Loucy (cell line): Measurements from ENCODE around the gene COL11A2.

ENCODE experiments used
- H2AFZ ChIP-seq: fragments of 200-600 bp; sonication (generic); 2 replicates; pipeline ENCODE4 v1.6.0; 2016; ENCODE audit warnings: antibody characterized with exemption, mild to moderate bottlenecking, low read length, moderate library complexity
- H3F3A ChIP-seq: fragments of 200-600 bp; 2 replicates; pipeline ENCODE4 v1.6.0; 2016; ENCODE audit warnings: antibody characterized with exemption, low read depth, mild to moderate bottlenecking
- H3K27me3 ChIP-seq: fragments of 200-600 bp; sonication (generic); 2 replicates; pipeline ENCODE4 v1.6.1; 2014; ENCODE audit warnings: low read length, mild to moderate bottlenecking; ENCODE audit not compliant: insufficient read depth, poor library complexity, severe bottlenecking
- H3K36me3 ChIP-seq: fragments of 200-600 bp; sonication (generic); 2 replicates; pipeline ENCODE4 v1.6.1; 2016; ENCODE audit warnings: low read length; ENCODE audit not compliant: insufficient read depth
- H3K4me1 ChIP-seq: fragments of 200-600 bp; sonication (generic); 2 replicates; pipeline ENCODE4 v1.5.1; 2014; ENCODE audit warnings: low read length, mild to moderate bottlenecking; ENCODE audit not compliant: insufficient read depth, poor library complexity, severe bottlenecking
- H3K4me2 ChIP-seq: fragments of 200-600 bp; sonication (generic); 2 replicates; pipeline ENCODE4 v1.6.0; 2014; ENCODE audit warnings: antibody characterized with exemption, low read length, low read depth, mild to moderate bottlenecking; ENCODE audit not compliant: poor library complexity, severe bottlenecking
- H3K4me3 ChIP-seq: fragments of 200-600 bp; sonication (generic); 2 replicates; pipeline ENCODE4 v1.5.1; 2014; ENCODE audit warnings: low read length, mild to moderate bottlenecking, mixed read lengths; ENCODE audit not compliant: poor library complexity, severe bottlenecking
- H3K79me2 ChIP-seq: fragments of 200-600 bp; sonication (generic); 2 replicates; pipeline ENCODE4 v1.6.1; 2014; ENCODE audit warnings: low read length; ENCODE audit not compliant: insufficient read depth
- H3K9ac ChIP-seq: fragments of 200-600 bp; sonication (generic); 2 replicates; pipeline ENCODE4 v1.6.0; 2014; ENCODE audit warnings: mild to moderate bottlenecking, low read depth, low read length, moderate library complexity; ENCODE audit not compliant: poor library complexity, severe bottlenecking
- H3K9me2 ChIP-seq: fragments of 200-600 bp; sonication (generic); replicated peaks from 2 replicates; pipeline ENCODE4 v1.6.1; 2016; ENCODE audit warnings: low read depth, low read length, mixed read lengths
- H3K9me3 ChIP-seq: fragments of 200-600 bp; sonication (generic); 2 replicates; pipeline ENCODE4 v1.6.1; 2014; ENCODE audit warnings: mild to moderate bottlenecking, antibody characterized with exemption, low read length, low read depth; ENCODE audit not compliant: insufficient read depth
- H4K20me1 ChIP-seq: fragments of 200-600 bp; sonication (generic); 2 replicates; pipeline ENCODE4 v1.6.0; 2014; ENCODE audit warnings: antibody characterized with exemption, low read length, mild to moderate bottlenecking; ENCODE audit not compliant: insufficient read depth, poor library complexity, severe bottlenecking
- EZH2phosphoT487 ChIP-seq: fragments of 200-600 bp; IDR thresholded peaks from 2 replicates; pipeline ENCODE4 v1.6.1; 2018; ENCODE audit warnings: antibody characterized with exemption, mild to moderate bottlenecking, moderate library complexity, borderline replicate concordance
- TF ChIP-seq, protein P1 (sequence below): fragments of 200-600 bp; sonication (generic); conservative IDR thresholded peaks from 2 replicates; pipeline ENCODE4 v1.5.1; 2014; ENCODE audit warnings: mild to moderate bottlenecking, antibody characterized with exemption, low read length

The COL11A2 gene

DNA sequence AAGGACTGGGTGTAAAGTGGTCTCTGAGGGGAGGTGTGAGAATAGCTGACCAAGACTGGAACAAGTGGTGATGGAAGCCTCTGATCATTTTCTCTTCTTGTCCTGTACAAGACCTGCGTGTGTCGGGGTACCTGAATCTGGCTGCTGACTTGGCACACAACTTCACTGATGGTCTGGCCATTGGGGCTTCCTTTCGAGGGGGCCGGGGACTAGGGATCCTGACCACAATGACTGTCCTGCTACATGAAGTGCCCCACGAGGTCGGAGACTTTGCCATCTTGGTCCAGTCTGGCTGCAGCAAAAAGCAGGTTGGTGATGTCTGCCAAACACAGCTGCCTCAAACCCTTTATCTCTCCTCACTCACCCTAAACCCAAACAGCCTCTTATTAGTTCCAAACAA, 10.5 kb upstream of the COL11A2 start:
- no peaks in the 10 kb centered on the region for H3K9me2 ChIP-seq

DNA sequence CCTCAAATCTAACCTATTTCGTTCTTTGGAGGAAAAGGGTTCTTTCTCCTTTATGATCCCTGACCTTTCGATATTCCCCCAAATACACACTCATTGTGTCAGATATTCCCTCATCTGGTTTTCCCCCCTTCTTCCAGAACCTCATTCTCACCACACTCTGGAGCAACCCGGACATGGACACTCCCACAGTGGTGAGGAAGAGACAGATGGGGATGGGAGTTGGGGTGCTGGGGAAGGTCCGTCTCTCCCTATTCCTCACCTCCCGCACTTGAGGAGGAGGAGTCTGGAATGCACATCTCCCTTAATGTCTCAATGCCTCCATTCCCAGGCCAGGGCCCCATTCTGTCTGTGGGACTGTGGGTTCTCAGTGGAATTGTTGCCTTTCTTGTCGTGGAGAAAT, 9.7 kb upstream of the COL11A2 start:
- no peak overlapping the region for H2AFZ ChIP-seq
- H3K9ac ChIP-seq = peak overlapping the region; percentile 87
- no peaks in the 10 kb centered on the region for H3K9me2 ChIP-seq
- peaks cover 74% of the 10 kb centered on the region for H3K79me2 ChIP-seq
- H3K27me3 ChIP-seq = no peaks in the 10 kb centered on the region
- H3K4me2 ChIP-seq = peak overlapping the region; percentile 98
- H3F3A ChIP-seq = 0 out of 2 replicates have a peak, but pooled peaks cover 5% of the 10 kb centered on the region
- peaks cover 50% of the 10 kb centered on the region for H4K20me1 ChIP-seq
- H3K9me3 ChIP-seq = no peaks in the 10 kb centered on the region
- H3K36me3 ChIP-seq = peaks cover 18% of the 10 kb centered on the region; the same call in 1 of the 2 replicates
- H3K4me3 ChIP-seq = peak overlapping the region; percentile 87
- peaks cover 65% of the 10 kb centered on the region for H3K4me1 ChIP-seq
- TF ChIP-seq, protein P1, sequence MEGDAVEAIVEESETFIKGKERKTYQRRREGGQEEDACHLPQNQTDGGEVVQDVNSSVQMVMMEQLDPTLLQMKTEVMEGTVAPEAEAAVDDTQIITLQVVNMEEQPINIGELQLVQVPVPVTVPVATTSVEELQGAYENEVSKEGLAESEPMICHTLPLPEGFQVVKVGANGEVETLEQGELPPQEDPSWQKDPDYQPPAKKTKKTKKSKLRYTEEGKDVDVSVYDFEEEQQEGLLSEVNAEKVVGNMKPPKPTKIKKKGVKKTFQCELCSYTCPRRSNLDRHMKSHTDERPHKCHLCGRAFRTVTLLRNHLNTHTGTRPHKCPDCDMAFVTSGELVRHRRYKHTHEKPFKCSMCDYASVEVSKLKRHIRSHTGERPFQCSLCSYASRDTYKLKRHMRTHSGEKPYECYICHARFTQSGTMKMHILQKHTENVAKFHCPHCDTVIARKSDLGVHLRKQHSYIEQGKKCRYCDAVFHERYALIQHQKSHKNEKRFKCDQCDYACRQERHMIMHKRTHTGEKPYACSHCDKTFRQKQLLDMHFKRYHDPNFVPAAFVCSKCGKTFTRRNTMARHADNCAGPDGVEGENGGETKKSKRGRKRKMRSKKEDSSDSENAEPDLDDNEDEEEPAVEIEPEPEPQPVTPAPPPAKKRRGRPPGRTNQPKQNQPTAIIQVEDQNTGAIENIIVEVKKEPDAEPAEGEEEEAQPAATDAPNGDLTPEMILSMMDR = no peak
- no peak for TF ChIP-seq EZH2phosphoT487

More for the DNA sequence above, 10.5 kb upstream of the COL11A2 start:
- Histone ChIP-seq H3K4me2 (peak overlapping the region; percentile 98), H3K36me3 (peaks cover 14% of the 10 kb centered on the region; the same call in 1 of the 2 replicates), H4K20me1 (peaks cover 43% of the 10 kb centered on the region), H3K4me3 (no peak overlapping the region), H3F3A (0 out of 2 replicates have a peak, but pooled peaks cover 5% of the 10 kb centered on the region), H3K4me1 (peaks cover 60% of the 10 kb centered on the region), H3K9me3 (no peaks in the 10 kb centered on the region), H3K9ac (no peak overlapping the region), H2AFZ (no peak overlapping the region), H3K79me2 (peaks cover 69% of the 10 kb centered on the region), H3K27me3 (no peaks in the 10 kb centered on the region)
- TF ChIP-seq, protein P1 = no peak

DNA sequence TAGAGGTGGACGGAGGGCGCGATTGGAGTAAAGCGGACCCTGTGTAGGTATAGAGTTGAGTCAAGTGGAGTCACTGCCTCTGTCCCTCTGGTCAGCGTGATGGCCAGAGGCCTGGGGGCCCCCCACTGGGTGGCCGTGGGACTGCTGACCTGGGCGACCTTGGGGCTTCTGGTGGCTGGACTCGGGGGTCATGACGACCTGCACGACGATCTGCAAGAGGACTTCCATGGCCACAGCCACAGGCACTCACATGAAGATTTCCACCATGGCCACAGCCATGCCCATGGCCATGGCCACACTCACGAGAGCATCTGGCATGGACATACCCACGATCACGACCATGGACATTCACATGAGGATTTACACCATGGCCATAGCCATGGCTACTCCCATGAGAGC, 8.9 kb upstream of the COL11A2 start:
- H3K9me3 ChIP-seq = no peaks in the 10 kb centered on the region
- H4K20me1 ChIP-seq = peaks cover 58% of the 10 kb centered on the region
- peaks cover 23% of the 10 kb centered on the region; the same call in 1 of the 2 replicates for H3K36me3 ChIP-seq
- no peaks in the 10 kb centered on the region for H3K27me3 ChIP-seq
- H3K9me2 ChIP-seq = no peaks in the 10 kb centered on the region
- peak overlapping the region; percentile 98 for H3K4me2 ChIP-seq
- 0 out of 2 replicates have a peak, but pooled peaks cover 5% of the 10 kb centered on the region for H3F3A ChIP-seq
- peaks cover 82% of the 10 kb centered on the region for H3K79me2 ChIP-seq
- peak overlapping the region; percentile 87 for H3K9ac ChIP-seq
- no peak for TF ChIP-seq EZH2phosphoT487
- TF ChIP-seq, protein P1 = no peak; the same call in 1 of the 2 replicates
- H2AFZ ChIP-seq = peak overlapping the region; percentile 76
- peak overlapping the region; percentile 87 for H3K4me3 ChIP-seq
- peaks cover 66% of the 10 kb centered on the region for H3K4me1 ChIP-seq
